Breast epithelium (tissue), 4 donors: ENCODE data around the gene IL19. TPM values are rescaled to one million over a fixed set of nuclear protein-coding genes. Genes with fewer than 3 reads are reported as not detected.

Source experiments
- DNase-seq, 2 donors: peaks; one replicate each; pipeline ENCODE4 v3.0.0-alpha.2; 2019; ENCODE audit warnings: low spot score in 2 of 2
- H3K27ac ChIP-seq, 2 donors: fragments of 200-600 bp; sonication (generic) in 1 of 2; one replicate each; pipeline ENCODE4 v1.5.1; 2016 to 2019; ENCODE audit warnings: mild to moderate bottlenecking in 1 of 2
- H3K27me3 ChIP-seq, 2 donors: fragments of 200-600 bp; sonication (generic) in 1 of 2; one replicate each; pipeline versions ENCODE4 v1.5.1 to v1.6.0; 2017 to 2019; ENCODE audit warnings: control low read depth in 1 of 2, mild to moderate bottlenecking in 1 of 2
- H3K36me3 ChIP-seq: fragments of 200-600 bp; one replicate; pipeline ENCODE4 v1.5.1; 2019
- H3K4me1 ChIP-seq, 2 donors: fragments of 200-600 bp; sonication (generic); one replicate each; pipeline ENCODE4 v1.5.1; 2016 to 2019; ENCODE audit warnings: control low read depth in 1 of 2
- H3K4me3 ChIP-seq, 3 donors: fragments of 200-600 bp; sonication (generic); 1 replicate in 2 of 3; 2 replicates in 1 of 3; pipeline ENCODE4 v1.5.1; 2016 to 2019; ENCODE audit warnings: mild to moderate bottlenecking in 3 of 3, moderate library complexity in 2 of 3
- H3K9me3 ChIP-seq, 2 donors: fragments of 200-600 bp; sonication (generic) in 1 of 2; one replicate each; pipeline ENCODE4 v1.5.1; 2016 to 2019; ENCODE audit warnings: control low read depth in 1 of 2
- CTCF ChIP-seq, 3 donors: fragments of 450-650 bp; IDR thresholded peaks; one replicate each; pipeline ENCODE4 v1.5.1; 2016 to 2017; ENCODE audit warnings: antibody characterized with exemption in 3 of 3, mild to moderate bottlenecking in 3 of 3, moderate library complexity in 3 of 3
- POLR2A ChIP-seq: fragments of 450-650 bp; IDR thresholded peaks from one replicate; pipeline ENCODE4 v1.6.1; 2016; ENCODE audit warnings: antibody characterized with exemption, mild to moderate bottlenecking, moderate library complexity
- POLR2AphosphoS5 ChIP-seq, 3 donors: sonication (generic); formaldehyde crosslinking; IDR thresholded peaks; one replicate each; pipeline ENCODE4 v1.6.1; 2017; ENCODE audit warnings: antibody characterized with exemption in 3 of 3
- intact Hi-C: fragments of 100-400 bp; cut with DNase I; formaldehyde crosslinking; loops from one replicate; pipeline ENCODE4 v1.15.1; 2023; ENCODE audit warnings: low total_unique reads
- total RNA-seq, 3 donors: library from RNA; depleted of rRNA; stranded (reverse); fragments of >200 nt; gene quantifications; one replicate each; pipeline ENCODE4 v1.1.0, GENCODE V29; 2016

IL19 gene
- total RNA-seq, 3 donors from 2014 or later: not detected

GRCh38 chr1:206732508-206732907 lies 38.1 kb upstream of the IL19 start:
- H3K27me3 ChIP-seq: no peaks in the 10 kb centered on the region
- TF ChIP-seq POLR2AphosphoS5 (IDR thresholded peaks at IDR 0.05) (no peak), CTCF (IDR thresholded peaks at IDR 0.05) (no peak), POLR2A (no peak)
- no peak overlapping the region for H3K27ac ChIP-seq
- H3K4me3 ChIP-seq: no peak overlapping the region
- peaks cover 6% of the 10 kb centered on the region for H3K36me3 ChIP-seq
- H3K9me3 ChIP-seq: no peaks in the 10 kb centered on the region
- intact Hi-C loops: no loop called here
- peaks cover 2 to 6% of the 10 kb centered on the region in 2 donors for H3K4me1 ChIP-seq
- no peak for DNase-seq

- Histone ChIP-seq H3K27ac (no peak overlapping the region), H3K36me3 (peaks cover 6% of the 10 kb centered on the region), H3K9me3 (no peaks in the 10 kb centered on the region), H3K4me3 (no peak overlapping the region), H3K27me3 (no peaks in the 10 kb centered on the region), H3K4me1 (peaks cover 7% of the 10 kb centered on the region in 2 donors)
- DNase-seq: no peak
- TF ChIP-seq CTCF (IDR thresholded peaks at IDR 0.05) (no peak), POLR2A (no peak), POLR2AphosphoS5 (IDR thresholded peaks at IDR 0.05) (no peak)
- intact Hi-C loops: no loop called here
These were observed 37.6 kb upstream of the IL19 start for GRCh38 chr1:206732992-206733391.

- H3K27me3 ChIP-seq: no peaks in the 10 kb centered on the region
- H3K27ac ChIP-seq: no peak overlapping the region
- H3K36me3 ChIP-seq: peaks cover 6% of the 10 kb centered on the region
- DNase-seq: no peak
- intact Hi-C loops: loop anchor here (5.0 kb wide), 1 partner anchor 178 kb away; no protein-coding TSS in a partner anchor
- no peaks in the 10 kb centered on the region for H3K9me3 ChIP-seq
- no peak for TF ChIP-seq POLR2AphosphoS5 (IDR thresholded peaks at IDR 0.05)
- TF ChIP-seq CTCF (IDR thresholded peaks at IDR 0.05): peak; percentile 72 to 78 (median 73)
- no peak overlapping the region for H3K4me3 ChIP-seq
- peaks cover 7 to 11% of the 10 kb centered on the region in 2 donors for H3K4me1 ChIP-seq
These were observed 36.0 kb upstream of the IL19 start for GRCh38 chr1:206734499-206735142.

GRCh38 chr1:206735553-206736031 lies 35.0 kb upstream of the IL19 start:
- Histone ChIP-seq H3K4me1 (peaks cover 7 to 11% of the 10 kb centered on the region in 2 donors), H3K27ac (peak overlapping the region in 1 of 2 donors; percentile 34), H3K4me3 (no peak overlapping the region), H3K27me3 (no peaks in the 10 kb centered on the region), H3K9me3 (no peaks in the 10 kb centered on the region), H3K36me3 (peaks cover 6% of the 10 kb centered on the region)
- intact Hi-C loops: loop anchor here (5.0 kb wide), 1 partner anchor 177 kb away; no protein-coding TSS in a partner anchor
- TF ChIP-seq POLR2A: no peak
- no peak for TF ChIP-seq CTCF (IDR thresholded peaks at IDR 0.05)
- TF ChIP-seq POLR2AphosphoS5 (IDR thresholded peaks at IDR 0.05): no peak
- DNase-seq: no peak

- DNase-seq: no peak
- H3K27ac ChIP-seq: peak overlapping the region; percentile 65 to 74
- intact Hi-C loops: loop anchor here (5.0 kb wide), 1 partner anchor 175 kb away; no protein-coding TSS in a partner anchor
- no peaks in the 10 kb centered on the region for H3K27me3 ChIP-seq
- H3K4me1 ChIP-seq: peaks cover 7 to 11% of the 10 kb centered on the region in 2 donors
- TF ChIP-seq POLR2AphosphoS5 (IDR thresholded peaks at IDR 0.05): no peak
- no peaks in the 10 kb centered on the region for H3K9me3 ChIP-seq
- H3K4me3 ChIP-seq: no peak overlapping the region
- H3K36me3 ChIP-seq: no peaks in the 10 kb centered on the region
These were observed 33.5 kb upstream of the IL19 start for GRCh38 chr1:206736878-206737728.
